ENCODE results near the gene TMEM231. TPM values are rescaled to one million over a fixed set of nuclear protein-coding genes. Genes with fewer than 3 reads are reported as not detected.

Gene TMEM231
- total RNA-seq, 1 experiment from 2014 or later = 3.4 TPM

DNA sequence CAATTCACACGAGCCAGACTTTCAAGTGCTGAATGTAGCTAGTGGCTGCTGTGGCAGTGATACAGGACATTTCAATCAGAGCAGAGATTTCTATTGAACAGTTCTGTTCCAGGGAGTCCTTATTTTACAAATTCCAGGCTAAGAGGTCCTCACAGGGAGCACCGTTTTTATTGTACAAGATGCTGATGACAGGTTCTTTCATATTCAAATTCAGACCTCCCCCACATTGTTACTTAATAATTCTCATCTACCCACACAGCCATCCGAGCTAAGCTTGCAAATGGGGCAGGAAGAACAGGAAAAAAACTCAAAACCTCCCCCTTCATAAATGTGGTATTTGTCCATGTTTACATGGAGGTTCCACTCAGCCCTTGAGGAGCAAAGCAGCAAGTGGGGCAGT, 19.9 kb upstream of the TMEM231 start:
- Histone ChIP-seq H2AK5ac (ENCODE audit: insufficient read length, low read length) (no peak overlapping the region), H3K9ac (ENCODE audit: extremely low read depth, insufficient read length, low read length) (no peak overlapping the region), H4K8ac (replicated peaks; ENCODE audit: insufficient read length, low read depth, low read length) (no peak overlapping the region), H3K18ac (ENCODE audit: insufficient read length, low read depth, low read length) (no peak overlapping the region), H3K27me3 (ENCODE audit: insufficient read depth, low read length) (no peaks in the 10 kb centered on the region), H3K23ac (ENCODE audit: insufficient read length, low read depth, low read length) (no peak overlapping the region), H3K4me1 (ENCODE audit: insufficient read depth, low read length) (peaks cover 8% of the 10 kb centered on the region; the same call in 1 of the 2 replicates), H4K91ac (ENCODE audit: insufficient read length, low read depth, low read length) (no peak overlapping the region), H2BK20ac (ENCODE audit: low read depth, low read length, poor library complexity, severe bottlenecking) (no peak overlapping the region), H3K79me1 (ENCODE audit: insufficient read depth, low read depth, low read length, poor library complexity, severe bottlenecking) (no peaks in the 10 kb centered on the region), H2BK120ac (ENCODE audit: low read depth, low read length, poor library complexity, severe bottlenecking) (no peak overlapping the region), H4K20me1 (ENCODE audit: control insufficient read depth, insufficient read depth, insufficient read length) (no peaks in the 10 kb centered on the region), H3K79me2 (ENCODE audit: insufficient read depth, low read length) (no peaks in the 10 kb centered on the region), H2AFZ (ENCODE audit: low read length) (no peak overlapping the region), H3T11ph (ENCODE audit: low read length) (no peak overlapping the region), H3K9me3 (ENCODE audit: control insufficient read depth, low read depth, low read length) (no peaks in the 10 kb centered on the region), H4K5ac (ENCODE audit: insufficient read length, low read depth, low read length) (no peak overlapping the region), H2BK12ac (ENCODE audit: insufficient read length, low read depth, low read length) (no peak overlapping the region), H3K27ac (ENCODE audit: insufficient read length, low read depth, low read length) (no peak overlapping the region), H3K4me2 (ENCODE audit: insufficient read depth, insufficient read length, low read length) (no peak overlapping the region), H3K56ac (ENCODE audit: insufficient read length, low read depth, low read length) (no peak overlapping the region), H3K14ac (ENCODE audit: insufficient read depth, low read length) (no peak overlapping the region), H3K4ac (ENCODE audit: low read depth, low read length) (no peak overlapping the region), H3K23me2 (ENCODE audit: insufficient read length, low read depth, low read length, poor library complexity, severe bottlenecking) (no peaks in the 10 kb centered on the region), H2BK15ac (ENCODE audit: low read depth, low read length) (no peak overlapping the region), H2BK5ac (ENCODE audit: insufficient read length, low read length) (no peak overlapping the region)
- TF ChIP-seq, protein P1, sequence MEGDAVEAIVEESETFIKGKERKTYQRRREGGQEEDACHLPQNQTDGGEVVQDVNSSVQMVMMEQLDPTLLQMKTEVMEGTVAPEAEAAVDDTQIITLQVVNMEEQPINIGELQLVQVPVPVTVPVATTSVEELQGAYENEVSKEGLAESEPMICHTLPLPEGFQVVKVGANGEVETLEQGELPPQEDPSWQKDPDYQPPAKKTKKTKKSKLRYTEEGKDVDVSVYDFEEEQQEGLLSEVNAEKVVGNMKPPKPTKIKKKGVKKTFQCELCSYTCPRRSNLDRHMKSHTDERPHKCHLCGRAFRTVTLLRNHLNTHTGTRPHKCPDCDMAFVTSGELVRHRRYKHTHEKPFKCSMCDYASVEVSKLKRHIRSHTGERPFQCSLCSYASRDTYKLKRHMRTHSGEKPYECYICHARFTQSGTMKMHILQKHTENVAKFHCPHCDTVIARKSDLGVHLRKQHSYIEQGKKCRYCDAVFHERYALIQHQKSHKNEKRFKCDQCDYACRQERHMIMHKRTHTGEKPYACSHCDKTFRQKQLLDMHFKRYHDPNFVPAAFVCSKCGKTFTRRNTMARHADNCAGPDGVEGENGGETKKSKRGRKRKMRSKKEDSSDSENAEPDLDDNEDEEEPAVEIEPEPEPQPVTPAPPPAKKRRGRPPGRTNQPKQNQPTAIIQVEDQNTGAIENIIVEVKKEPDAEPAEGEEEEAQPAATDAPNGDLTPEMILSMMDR (conservative IDR thresholded peaks at IDR 0.05) = no peak
- peak overlapping the region in 2 of 3 experiments; percentile 4 to 9; a peak in 1 of 7 replicates for H3K27ac Mint-ChIP-seq
- no CpG with 5 or more reads among the region's 3 CpGs for WGBS (ENCODE audit: extremely low coverage, insufficient read length, low lambda C conversion rate)
- DNase-seq = no peak
- peaks cover 17 to 66% (median 55%) of the 10 kb centered on the region in 3 experiments; a peak in 6 of 7 replicates for H3K36me3 Mint-ChIP-seq (ENCODE audit: insufficient read depth in 1 of 3, low read depth in 3 of 3)
- H3K27me3 Mint-ChIP-seq (ENCODE audit: low read depth) = no peaks in the 10 kb centered on the region
- H3K9me3 Mint-ChIP-seq = no peaks in the 10 kb centered on the region
- no peak overlapping the region for H3K4me3 Mint-ChIP-seq
- peaks cover 14 to 15% of the 10 kb centered on the region in 2 experiments for H3K4me1 Mint-ChIP-seq
